GM10248 (cell line): ENCODE data around the gene PPP2R5A.

Experiments used
- CTCF ChIA-PET: fragments of 300-600 bp; sonication (Branson Sonifier 250); formaldehyde crosslinking; extraction: SDS; loops from one replicate; lab custom pipeline; 2021; ENCODE audit warnings: antibody characterized with exemption; lab: Yijun Ruan, JAX
- POLR2A ChIA-PET: fragments of 350-650 bp; sonication (Branson Sonifier 250); formaldehyde crosslinking; extraction: SDS; loops from one replicate; lab custom pipeline; 2020; ENCODE audit warnings: antibody characterized with exemption; lab: Yijun Ruan, JAX
- DNase-seq: peaks from one replicate; pipeline ENCODE4 v3.0.0; 2012; ENCODE audit errors: extremely low spot score
- TF ChIP-seq, protein P1 (sequence below): IDR thresholded peaks from 2 replicates; pipeline ENCODE4 v1.5.1; 2012; ENCODE audit warnings: mild to moderate bottlenecking, low read depth; ENCODE audit errors: extremely low read depth, missing control alignments, control extremely low read depth

PPP2R5A gene

DNA sequence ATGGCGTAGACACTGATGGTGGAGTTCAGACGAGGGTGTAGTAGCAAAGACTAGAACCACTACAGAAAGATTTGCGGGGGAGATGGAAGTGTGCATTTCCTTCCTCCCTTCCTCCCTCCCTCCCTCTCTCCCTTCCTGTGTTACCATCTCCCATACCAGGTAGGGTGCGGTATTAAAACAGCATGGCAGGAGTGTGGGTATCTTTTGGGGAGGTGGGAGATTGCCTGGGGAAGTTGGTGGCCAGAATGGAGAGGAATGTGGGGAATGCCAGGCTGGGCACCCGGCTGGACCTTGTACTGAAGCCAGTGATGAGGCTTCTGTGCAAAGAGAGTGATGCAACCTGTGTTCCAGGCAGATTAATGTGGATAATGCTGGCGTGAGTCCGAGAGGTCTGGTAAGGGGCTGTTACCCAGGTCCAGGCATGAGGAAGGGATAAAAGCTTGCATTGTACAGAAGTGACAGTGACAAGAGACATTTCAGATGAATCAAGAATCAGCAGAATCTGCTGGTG lies 30.3 kb upstream of the PPP2R5A start:
- DNase-seq, result no peak
- POLR2A ChIA-PET, result no interaction called here
- TF ChIP-seq, protein P1, sequence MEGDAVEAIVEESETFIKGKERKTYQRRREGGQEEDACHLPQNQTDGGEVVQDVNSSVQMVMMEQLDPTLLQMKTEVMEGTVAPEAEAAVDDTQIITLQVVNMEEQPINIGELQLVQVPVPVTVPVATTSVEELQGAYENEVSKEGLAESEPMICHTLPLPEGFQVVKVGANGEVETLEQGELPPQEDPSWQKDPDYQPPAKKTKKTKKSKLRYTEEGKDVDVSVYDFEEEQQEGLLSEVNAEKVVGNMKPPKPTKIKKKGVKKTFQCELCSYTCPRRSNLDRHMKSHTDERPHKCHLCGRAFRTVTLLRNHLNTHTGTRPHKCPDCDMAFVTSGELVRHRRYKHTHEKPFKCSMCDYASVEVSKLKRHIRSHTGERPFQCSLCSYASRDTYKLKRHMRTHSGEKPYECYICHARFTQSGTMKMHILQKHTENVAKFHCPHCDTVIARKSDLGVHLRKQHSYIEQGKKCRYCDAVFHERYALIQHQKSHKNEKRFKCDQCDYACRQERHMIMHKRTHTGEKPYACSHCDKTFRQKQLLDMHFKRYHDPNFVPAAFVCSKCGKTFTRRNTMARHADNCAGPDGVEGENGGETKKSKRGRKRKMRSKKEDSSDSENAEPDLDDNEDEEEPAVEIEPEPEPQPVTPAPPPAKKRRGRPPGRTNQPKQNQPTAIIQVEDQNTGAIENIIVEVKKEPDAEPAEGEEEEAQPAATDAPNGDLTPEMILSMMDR, result no peak
- CTCF ChIA-PET, result interaction anchor here (0.8 to 2.0 kb wide), 6 partner anchors 9 to 220 kb away, joined by 3 to 6 read pairs (median 4); partner anchors contain the start of genes DTL and INTS7

GRCh38 chr1:212255705-212256307 lies 29.4 kb upstream of the PPP2R5A start:
- CTCF ChIA-PET, result interaction anchor here (0.8 to 2.2 kb wide), 8 partner anchors 9 to 221 kb away, joined by 3 to 6 read pairs (median 4); partner anchors contain the start of genes DTL and INTS7
- DNase-seq, result no peak
- POLR2A ChIA-PET, result interaction anchor here (1.2 kb wide), 1 partner anchor 18 kb away, joined by 3 read pairs; no protein-coding TSS in a partner anchor
- TF ChIP-seq, protein P1, result no peak

DNA sequence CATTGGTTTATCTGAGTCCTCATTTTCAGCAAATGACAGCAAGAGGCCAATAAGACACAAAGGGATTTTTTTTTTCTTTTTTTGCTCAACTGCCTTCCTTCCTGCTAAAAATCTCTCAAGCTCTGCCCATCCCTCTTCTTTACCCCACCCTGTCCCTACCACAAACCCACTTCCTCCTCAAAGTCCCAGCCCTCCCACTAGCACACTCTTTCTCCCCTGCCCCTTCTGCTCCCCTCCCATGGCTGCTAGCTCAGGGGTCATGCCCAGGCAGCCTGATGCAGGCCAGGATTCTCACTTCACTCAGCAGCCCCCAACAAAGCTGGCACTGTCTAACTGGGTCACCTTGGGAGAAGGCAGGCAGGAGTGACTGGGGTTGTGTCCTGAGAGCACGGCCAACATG lies 28.8 kb upstream of the PPP2R5A start:
- no peak for DNase-seq
- TF ChIP-seq, protein P1, result no peak
- CTCF ChIA-PET, result interaction anchor here (0.9 to 2.2 kb wide), 10 partner anchors 8 to 221 kb away, joined by 3 to 6 read pairs (median 4); partner anchors contain the start of genes DTL and INTS7
- POLR2A ChIA-PET, result interaction anchor here (1.2 kb wide), 1 partner anchor 19 kb away, joined by 3 read pairs; no protein-coding TSS in a partner anchor

GRCh38 chr1:212257157-212257556 lies 28.1 kb upstream of the PPP2R5A start:
- CTCF ChIA-PET, result interaction anchor here (0.8 to 4.5 kb wide), 10 partner anchors 13 to 222 kb away, joined by 3 to 24 read pairs (median 4); partner anchors contain the start of genes DTL and INTS7
- POLR2A ChIA-PET, result no interaction called here
- TF ChIP-seq, protein P1, result no peak
- no peak for DNase-seq

- POLR2A ChIA-PET, result no interaction called here
- TF ChIP-seq, protein P1, result no peak
- DNase-seq, result no peak
- CTCF ChIA-PET, result interaction anchor here (0.9 to 4.5 kb wide), 5 partner anchors 9 to 31 kb away, joined by 3 to 24 read pairs (median 3); no protein-coding TSS in a partner anchor
Measured at GRCh38 chr1:212259693-212260480, 25.3 kb upstream of the PPP2R5A start.
